ENCODE data around the gene REPIN1.

Gene REPIN1

DNA sequence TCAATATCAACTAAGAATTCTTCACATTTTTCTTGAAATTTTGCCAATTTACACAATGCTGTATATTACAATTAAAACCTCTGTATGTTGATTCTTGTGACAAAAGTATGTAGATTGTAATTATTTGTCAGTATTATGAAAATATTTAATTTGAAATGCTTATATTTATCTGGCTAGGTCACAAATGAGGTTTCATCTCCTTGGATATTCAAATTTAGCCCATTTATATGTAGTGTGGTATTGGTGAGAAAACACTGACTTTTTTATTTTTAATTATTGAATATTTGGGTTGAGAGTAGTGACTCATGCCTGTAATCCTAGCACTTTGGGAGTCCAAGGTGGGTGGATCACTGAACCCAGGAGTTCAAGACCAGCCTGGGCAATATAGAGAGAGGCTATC, 24.3 kb upstream of the REPIN1 start:
- Histone ChIP-seq H3K27me3 (replicated peaks; ENCODE audit: insufficient read depth, low read length) (peaks cover 2% of the 10 kb centered on the region; the same call in 1 of the 2 replicates), H3F3A (ENCODE audit: insufficient read depth, low read length) (no peaks in the 10 kb centered on the region), H3K79me2 (ENCODE audit: low read length) (no peaks in the 10 kb centered on the region), H3K4me3 (ENCODE audit: low read length) (no peak overlapping the region), H3K36me3 (replicated peaks; ENCODE audit: insufficient read depth, low read length) (no peaks in the 10 kb centered on the region), H2AFZ (ENCODE audit: low read length) (no peak overlapping the region), H3K4me2 (ENCODE audit: low read depth, low read length) (no peak overlapping the region), H3K9me3 (replicated peaks; ENCODE audit: insufficient read depth, low read length) (no peaks in the 10 kb centered on the region), H4K20me1 (ENCODE audit: insufficient read depth, low read length) (no peaks in the 10 kb centered on the region), H3K9me2 (replicated peaks; ENCODE audit: insufficient read depth, low read length) (no peaks in the 10 kb centered on the region), H3K9ac (ENCODE audit: low read length) (no peak overlapping the region), H3K4me1 (ENCODE audit: low read length) (no peaks in the 10 kb centered on the region), H3K27ac (ENCODE audit: low read length) (no peak overlapping the region)
- TF ChIP-seq EZH2phosphoT487 (IDR thresholded peaks at IDR 0.05; ENCODE audit: low read length) (no peak), EZH2 (optimal IDR thresholded peaks at IDR 0.05; ENCODE audit: low read depth, low read length) (no peak)
- TF ChIP-seq, protein P1, sequence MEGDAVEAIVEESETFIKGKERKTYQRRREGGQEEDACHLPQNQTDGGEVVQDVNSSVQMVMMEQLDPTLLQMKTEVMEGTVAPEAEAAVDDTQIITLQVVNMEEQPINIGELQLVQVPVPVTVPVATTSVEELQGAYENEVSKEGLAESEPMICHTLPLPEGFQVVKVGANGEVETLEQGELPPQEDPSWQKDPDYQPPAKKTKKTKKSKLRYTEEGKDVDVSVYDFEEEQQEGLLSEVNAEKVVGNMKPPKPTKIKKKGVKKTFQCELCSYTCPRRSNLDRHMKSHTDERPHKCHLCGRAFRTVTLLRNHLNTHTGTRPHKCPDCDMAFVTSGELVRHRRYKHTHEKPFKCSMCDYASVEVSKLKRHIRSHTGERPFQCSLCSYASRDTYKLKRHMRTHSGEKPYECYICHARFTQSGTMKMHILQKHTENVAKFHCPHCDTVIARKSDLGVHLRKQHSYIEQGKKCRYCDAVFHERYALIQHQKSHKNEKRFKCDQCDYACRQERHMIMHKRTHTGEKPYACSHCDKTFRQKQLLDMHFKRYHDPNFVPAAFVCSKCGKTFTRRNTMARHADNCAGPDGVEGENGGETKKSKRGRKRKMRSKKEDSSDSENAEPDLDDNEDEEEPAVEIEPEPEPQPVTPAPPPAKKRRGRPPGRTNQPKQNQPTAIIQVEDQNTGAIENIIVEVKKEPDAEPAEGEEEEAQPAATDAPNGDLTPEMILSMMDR (IDR thresholded peaks at IDR 0.05; ENCODE audit: low read length): no peak
- DNase-seq: no peak

DNA sequence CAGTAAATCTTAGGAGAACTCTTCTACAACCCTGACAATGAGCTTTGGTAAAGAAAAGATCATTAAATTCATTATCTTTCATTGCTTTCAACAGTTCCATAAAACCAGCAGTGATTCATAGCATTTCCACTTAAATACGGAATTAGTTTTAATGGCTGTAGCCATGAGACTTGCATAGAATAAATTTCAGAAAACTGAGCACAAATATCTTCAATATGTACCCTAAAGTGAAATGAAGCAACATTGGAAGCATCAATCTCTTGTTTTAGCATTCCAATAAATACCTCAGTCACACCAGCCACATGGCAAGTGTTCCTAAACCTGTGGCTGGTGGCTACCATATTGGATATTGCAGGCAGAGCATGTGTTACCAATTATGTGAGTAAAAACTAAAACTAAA, 23.6 kb upstream of the REPIN1 start:
- Histone ChIP-seq H3K4me3 (ENCODE audit: low read length) (no peak overlapping the region), H2AFZ (ENCODE audit: low read length) (no peak overlapping the region), H3K4me2 (ENCODE audit: low read depth, low read length) (no peak overlapping the region), H3K79me2 (ENCODE audit: low read length) (no peaks in the 10 kb centered on the region), H3K4me1 (ENCODE audit: low read length) (no peaks in the 10 kb centered on the region), H3F3A (ENCODE audit: insufficient read depth, low read length) (no peaks in the 10 kb centered on the region), H3K9me3 (replicated peaks; ENCODE audit: insufficient read depth, low read length) (no peaks in the 10 kb centered on the region), H4K20me1 (ENCODE audit: insufficient read depth, low read length) (no peaks in the 10 kb centered on the region), H3K36me3 (replicated peaks; ENCODE audit: insufficient read depth, low read length) (no peaks in the 10 kb centered on the region), H3K9me2 (replicated peaks; ENCODE audit: insufficient read depth, low read length) (no peaks in the 10 kb centered on the region), H3K9ac (ENCODE audit: low read length) (no peak overlapping the region), H3K27ac (ENCODE audit: low read length) (no peak overlapping the region), H3K27me3 (replicated peaks; ENCODE audit: insufficient read depth, low read length) (peaks cover 2% of the 10 kb centered on the region; the same call in 1 of the 2 replicates)
- DNase-seq: no peak
- TF ChIP-seq EZH2phosphoT487 (IDR thresholded peaks at IDR 0.05; ENCODE audit: low read length) (no peak), EZH2 (optimal IDR thresholded peaks at IDR 0.05; ENCODE audit: low read depth, low read length) (no peak)
- TF ChIP-seq, protein P1 (IDR thresholded peaks at IDR 0.05; ENCODE audit: low read length): no peak

DNA sequence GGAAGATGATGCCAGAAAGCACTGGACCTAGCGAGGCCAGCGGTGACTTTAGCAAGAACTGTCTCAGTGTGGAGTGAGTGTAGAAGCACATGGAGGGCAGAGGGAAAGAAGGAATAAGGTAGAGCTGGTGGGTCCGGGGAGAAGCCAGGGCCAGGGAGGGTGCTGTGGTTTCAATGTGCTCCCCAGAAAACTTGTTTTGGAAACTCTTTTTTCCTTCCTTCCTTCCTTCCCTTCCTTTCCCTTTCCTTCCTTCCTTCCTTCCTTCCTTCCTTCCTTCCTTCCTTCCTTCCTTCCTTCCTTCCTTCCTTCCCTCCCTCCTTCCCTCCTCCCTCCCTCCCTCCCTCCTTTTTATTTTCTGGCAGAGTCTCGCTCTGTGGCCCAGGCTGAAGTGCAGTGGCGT, 21.7 kb upstream of the REPIN1 start:
- Histone ChIP-seq H3K4me3 (ENCODE audit: low read length) (no peak overlapping the region), H3K27me3 (replicated peaks; ENCODE audit: insufficient read depth, low read length) (peaks cover 6% of the 10 kb centered on the region), H3K79me2 (ENCODE audit: low read length) (no peaks in the 10 kb centered on the region), H3K9me3 (replicated peaks; ENCODE audit: insufficient read depth, low read length) (no peaks in the 10 kb centered on the region), H3K4me2 (ENCODE audit: low read depth, low read length) (no peak overlapping the region), H3K4me1 (ENCODE audit: low read length) (no peaks in the 10 kb centered on the region), H3K9ac (ENCODE audit: low read length) (no peak overlapping the region), H4K20me1 (ENCODE audit: insufficient read depth, low read length) (no peaks in the 10 kb centered on the region), H3K36me3 (replicated peaks; ENCODE audit: insufficient read depth, low read length) (no peaks in the 10 kb centered on the region), H3F3A (ENCODE audit: insufficient read depth, low read length) (no peaks in the 10 kb centered on the region), H3K9me2 (replicated peaks; ENCODE audit: insufficient read depth, low read length) (no peaks in the 10 kb centered on the region), H2AFZ (ENCODE audit: low read length) (no peak overlapping the region), H3K27ac (ENCODE audit: low read length) (no peak overlapping the region)
- no peak for TF ChIP-seq EZH2 (optimal IDR thresholded peaks at IDR 0.05; ENCODE audit: low read depth, low read length)
- TF ChIP-seq EZH2phosphoT487 (IDR thresholded peaks at IDR 0.05; ENCODE audit: low read length): no peak
- TF ChIP-seq, protein P1 (IDR thresholded peaks at IDR 0.05; ENCODE audit: low read length): no peak
- no peak for DNase-seq

Measured in MM.1S (cell line).